Measurements from ENCODE around the gene TLX2.

DNA sequence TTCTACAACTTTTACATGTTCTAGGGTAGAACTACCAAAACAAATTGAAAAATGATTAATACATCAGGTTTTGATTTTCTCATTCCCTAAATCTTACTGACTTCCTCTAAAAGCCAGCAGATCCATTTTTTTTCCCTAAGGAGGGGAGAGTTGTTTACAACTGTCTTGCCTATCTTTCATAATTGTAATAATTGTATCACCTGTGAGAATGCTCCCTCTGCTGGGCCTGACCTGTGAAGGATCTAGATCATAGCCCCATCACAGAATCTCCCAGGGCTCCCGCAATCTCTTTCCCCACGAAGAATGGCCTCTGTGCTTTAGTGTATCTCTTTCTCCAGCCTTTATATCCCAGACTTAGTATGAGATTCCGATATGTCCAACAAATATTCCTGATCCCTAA is 30.4 kb downstream of the TLX2 start:
- TF ChIP-seq, protein P1, sequence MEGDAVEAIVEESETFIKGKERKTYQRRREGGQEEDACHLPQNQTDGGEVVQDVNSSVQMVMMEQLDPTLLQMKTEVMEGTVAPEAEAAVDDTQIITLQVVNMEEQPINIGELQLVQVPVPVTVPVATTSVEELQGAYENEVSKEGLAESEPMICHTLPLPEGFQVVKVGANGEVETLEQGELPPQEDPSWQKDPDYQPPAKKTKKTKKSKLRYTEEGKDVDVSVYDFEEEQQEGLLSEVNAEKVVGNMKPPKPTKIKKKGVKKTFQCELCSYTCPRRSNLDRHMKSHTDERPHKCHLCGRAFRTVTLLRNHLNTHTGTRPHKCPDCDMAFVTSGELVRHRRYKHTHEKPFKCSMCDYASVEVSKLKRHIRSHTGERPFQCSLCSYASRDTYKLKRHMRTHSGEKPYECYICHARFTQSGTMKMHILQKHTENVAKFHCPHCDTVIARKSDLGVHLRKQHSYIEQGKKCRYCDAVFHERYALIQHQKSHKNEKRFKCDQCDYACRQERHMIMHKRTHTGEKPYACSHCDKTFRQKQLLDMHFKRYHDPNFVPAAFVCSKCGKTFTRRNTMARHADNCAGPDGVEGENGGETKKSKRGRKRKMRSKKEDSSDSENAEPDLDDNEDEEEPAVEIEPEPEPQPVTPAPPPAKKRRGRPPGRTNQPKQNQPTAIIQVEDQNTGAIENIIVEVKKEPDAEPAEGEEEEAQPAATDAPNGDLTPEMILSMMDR (IDR thresholded peaks at IDR 0.05; ENCODE audit: insufficient read depth, low read length, poor library complexity, severe bottlenecking) = peak; percentile 32
- TF ChIP-seq EZH2phosphoT487 (conservative IDR thresholded peaks at IDR 0.05; ENCODE audit: low read length) = no peak

Data from SU-DHL-6 (cell line).